Dermis microvascular lymphatic vessel endothelial cell (primary cell): ENCODE data around the gene RIMBP2. TPM values are rescaled to one million over a fixed set of nuclear protein-coding genes. Genes with fewer than 3 reads are reported as not detected.

Experiments used
- DNase-seq, 2 donors: peaks; one replicate each; pipeline versions ENCODE4 v3.0.0 to v3.0.0-alpha.2; 2010; ENCODE audit warnings: low read depth in 2 of 2
- total RNA-seq: library from RNA; depleted of rRNA; stranded (reverse); fragments of >200 nt; gene quantifications from 2 replicates; pipeline ENCODE4 v1.2.1, GENCODE V29; 2014

RIMBP2 gene
- total RNA-seq, 1 donor from 2014 or later: not detected

- no peak for DNase-seq
These were observed 291.0 kb downstream of the RIMBP2 start for GRCh38 chr12:130424858-130425697.

- no peak for DNase-seq
These were observed 291.9 kb downstream of the RIMBP2 start for GRCh38 chr12:130423991-130424857.

- no peak for DNase-seq
These were observed 293.0 kb downstream of the RIMBP2 start for GRCh38 chr12:130423136-130423535.

- no peak for DNase-seq
These were observed 293.4 kb downstream of the RIMBP2 start for GRCh38 chr12:130422676-130423075.

GRCh38 chr12:130421896-130422295 is 294.2 kb downstream of the RIMBP2 start:
- DNase-seq: no peak

GRCh38 chr12:130420071-130420470 is 296.0 kb downstream of the RIMBP2 start:
- no peak for DNase-seq

- no peak for DNase-seq
These were observed 297.0 kb downstream of the RIMBP2 start for GRCh38 chr12:130419116-130419515.

GRCh38 chr12:130418251-130418650 is 297.8 kb downstream of the RIMBP2 start:
- DNase-seq: no peak

- no peak for DNase-seq
These were observed 301.7 kb downstream of the RIMBP2 start for GRCh38 chr12:130414381-130414780.

- no peak for DNase-seq
These were observed 302.2 kb downstream of the RIMBP2 start for GRCh38 chr12:130413909-130414308.

- DNase-seq: no peak
These were observed 303.7 kb downstream of the RIMBP2 start for GRCh38 chr12:130412384-130412783.

GRCh38 chr12:130405332-130405731 is 310.8 kb downstream of the RIMBP2 start:
- DNase-seq: no peak

GRCh38 chr12:130401703-130402102 is 314.4 kb downstream of the RIMBP2 start:
- no peak for DNase-seq

GRCh38 chr12:130398100-130398848 is 317.8 kb downstream of the RIMBP2 start:
- DNase-seq: no peak

GRCh38 chr12:130396667-130397066 is 319.4 kb downstream of the RIMBP2 start:
- DNase-seq: no peak

- DNase-seq: no peak
These were observed 321.2 kb downstream of the RIMBP2 start for GRCh38 chr12:130394906-130395305.

- no peak for DNase-seq
These were observed 324.9 kb downstream of the RIMBP2 start for GRCh38 chr12:130391186-130391585.

GRCh38 chr12:130385193-130385592 is 330.9 kb downstream of the RIMBP2 start:
- DNase-seq: no peak

GRCh38 chr12:130384234-130384633 is 331.9 kb downstream of the RIMBP2 start:
- no peak for DNase-seq

- no peak for DNase-seq
These were observed 333.3 kb downstream of the RIMBP2 start for GRCh38 chr12:130382818-130383217.
